Measurements from ENCODE around the gene GBP5.
"Not testable (repeated sequence)": the region's sequence is repeated elsewhere in the genome, so short reads cannot be mapped to it uniquely, and the experiment has no call there.

The GBP5 gene

DNA sequence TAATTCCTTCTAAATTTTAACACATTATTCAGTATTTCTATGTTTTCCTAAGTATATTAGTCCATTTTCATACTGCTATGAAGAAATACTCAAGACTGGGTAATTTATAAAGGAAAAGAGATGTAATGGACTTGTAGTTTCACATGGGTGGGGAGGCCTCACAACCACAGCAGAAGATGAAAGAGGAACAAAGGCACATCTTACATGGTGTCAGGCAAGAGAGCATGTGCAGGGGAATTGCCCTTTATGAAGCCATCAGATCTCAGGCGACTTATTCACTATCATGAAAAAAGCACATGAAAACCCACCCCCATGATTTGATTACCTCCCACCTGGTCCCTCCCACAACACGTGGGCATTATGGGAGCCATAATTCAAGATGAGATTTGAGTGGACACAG is 15.6 kb downstream of the GBP5 start:
- H3K4me3 ChIP-seq (ENCODE audit: low read depth, low read length) = no peak overlapping the region
- no peak for TF ChIP-seq CTCF (IDR thresholded peaks at IDR 0.05; ENCODE audit: borderline replicate concordance, insufficient read depth, low read depth, low read length)

DNA sequence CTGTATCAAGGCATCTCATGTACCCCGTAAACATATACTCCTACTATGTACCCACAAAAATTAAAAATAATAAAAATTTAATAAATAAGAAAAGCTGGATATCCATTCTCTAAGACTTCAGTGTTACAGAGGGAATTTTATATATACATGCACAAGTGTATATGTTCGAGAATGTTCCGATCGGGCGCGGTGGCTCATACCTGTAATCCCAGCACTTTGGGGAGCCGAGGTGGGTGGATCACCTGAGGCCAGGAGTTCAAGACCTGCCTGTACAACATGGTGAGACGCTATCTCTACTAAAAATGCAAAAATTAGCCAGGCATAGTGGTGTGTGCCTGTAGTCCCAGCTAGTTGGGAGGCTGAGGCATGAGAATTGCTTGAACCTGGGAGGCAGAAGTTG is 17.1 kb downstream of the GBP5 start:
- H3K4me3 ChIP-seq (ENCODE audit: low read depth, low read length) = not testable (repeated sequence)

GRCh38 chr1:89254658-89255287 is 17.9 kb downstream of the GBP5 start:
- TF ChIP-seq CTCF (IDR thresholded peaks at IDR 0.05; ENCODE audit: borderline replicate concordance, insufficient read depth, low read depth, low read length) = no peak
- no peak overlapping the region for H3K4me3 ChIP-seq (ENCODE audit: low read depth, low read length)

GRCh38 chr1:89243046-89243445 is 29.6 kb downstream of the GBP5 start:
- no peak for TF ChIP-seq CTCF (IDR thresholded peaks at IDR 0.05; ENCODE audit: borderline replicate concordance, insufficient read depth, low read depth, low read length)
- no peak overlapping the region for H3K4me3 ChIP-seq (ENCODE audit: low read depth, low read length)

Measured in GM12875 (cell line).